HG03521 (cell line): ENCODE measurements around the gene QSOX1.
A peak's percentile ranks its signal among the peaks of the same experiment; 100 is the strongest.

Experiments used
- ATAC-seq: cut with Tn5 transposase; IDR thresholded peaks from one replicate; pipeline ENCODE4 v1.9.1; 2021; ENCODE audit warnings: mild to moderate bottlenecking, moderate library complexity; ENCODE audit not compliant: unreplicated experiment

QSOX1 gene

GRCh38 chr1:180211156-180211859, 56.6 kb downstream of the QSOX1 start:
- ATAC-seq, result no peak

GRCh38 chr1:180211860-180212229, 57.2 kb downstream of the QSOX1 start:
- ATAC-seq, result no peak

- ATAC-seq, result no peak
These were observed 58.9 kb downstream of the QSOX1 start for GRCh38 chr1:180213401-180214170.

GRCh38 chr1:180215856-180216625, 61.4 kb downstream of the QSOX1 start:
- no peak for ATAC-seq

GRCh38 chr1:180217006-180217405, 62.3 kb downstream of the QSOX1 start:
- no peak for ATAC-seq

- ATAC-seq, result no peak
These were observed 64.4 kb downstream of the QSOX1 start for GRCh38 chr1:180218806-180219765.

- no peak for ATAC-seq
These were observed 65.1 kb downstream of the QSOX1 start for GRCh38 chr1:180219776-180220175.

- no peak for ATAC-seq
These were observed 66.8 kb downstream of the QSOX1 start for GRCh38 chr1:180221462-180221861.

- no peak for ATAC-seq
These were observed 70.2 kb downstream of the QSOX1 start for GRCh38 chr1:180224902-180225301.

GRCh38 chr1:180225403-180225802, 70.7 kb downstream of the QSOX1 start:
- ATAC-seq, result no peak

- no peak for ATAC-seq
These were observed 73.4 kb downstream of the QSOX1 start for GRCh38 chr1:180227861-180228647.

GRCh38 chr1:180228648-180229482, 74.2 kb downstream of the QSOX1 start:
- peak; percentile 20 for ATAC-seq

GRCh38 chr1:180229483-180230415, 75.1 kb downstream of the QSOX1 start, which contains the start of gene LHX4:
TSS of gene LHX4 (plus strand) at chr1:180230264. CDS start at chr1:180230530, 266 bp downstream.
- peak; percentile 30 for ATAC-seq

- no peak for ATAC-seq
These were observed 75.7 kb downstream of the QSOX1 start for GRCh38 chr1:180230416-180230790.

- ATAC-seq, result no peak
These were observed 76.3 kb downstream of the QSOX1 start for GRCh38 chr1:180230791-180231505.

- no peak for ATAC-seq
These were observed 76.8 kb downstream of the QSOX1 start for GRCh38 chr1:180231506-180231921.

GRCh38 chr1:180231936-180232335, 77.3 kb downstream of the QSOX1 start:
- ATAC-seq, result no peak
